HL-60 (cell line): ENCODE data around the gene CABP5.

Experiments
- DNase-seq, 2 experiments: peaks; one replicate each; pipeline ENCODE4 v3.0.0-alpha.2; 2010 to 2020; ENCODE audit warnings: low read depth in 1 of 2, low spot score in 1 of 2
- H3K27ac ChIP-seq: fragments of 250-450 bp; sonication (Bioruptor Pico); replicated peaks from 2 replicates; pipeline ENCODE4 v1.5.1; 2020; ENCODE audit warnings: mild to moderate bottlenecking, moderate library complexity
- H3K27me3 ChIP-seq: fragments of 250-450 bp; sonication (Bioruptor Pico); 2 replicates; pipeline ENCODE4 v1.5.1; 2021; ENCODE audit warnings: mild to moderate bottlenecking, moderate library complexity; ENCODE audit not compliant: insufficient read depth, poor library complexity, severe bottlenecking
- H3K4me3 ChIP-seq: replicated peaks from 2 replicates; pipeline ENCODE4 v1.5.1; 2011; ENCODE audit warnings: mild to moderate bottlenecking, control low read depth, low read length; ENCODE audit not compliant: insufficient read depth
- GABPA ChIP-seq: IDR thresholded peaks from 2 replicates; pipeline ENCODE4 v1.6.1; 2012; ENCODE audit warnings: low read depth
- POLR2AphosphoS5 ChIP-seq: IDR thresholded peaks from 2 replicates; pipeline ENCODE4 v1.6.1; 2012; ENCODE audit warnings: low read depth
- SPI1 ChIP-seq: IDR thresholded peaks from 2 replicates; pipeline ENCODE4 v1.6.1; 2012; ENCODE audit warnings: low read depth, mild to moderate bottlenecking, borderline replicate concordance
- TF ChIP-seq, protein P1 (sequence below): IDR thresholded peaks from one replicate; pipeline ENCODE4 v1.5.1; 2011; ENCODE audit warnings: low read length, control low read depth, inconsistent platforms; ENCODE audit not compliant: insufficient read depth
- TF ChIP-seq, protein P2 (sequence below): IDR thresholded peaks from 2 replicates; pipeline ENCODE4 v1.6.1; 2012; ENCODE audit warnings: low read depth; ENCODE audit not compliant: insufficient replicate concordance

Gene CABP5

DNA sequence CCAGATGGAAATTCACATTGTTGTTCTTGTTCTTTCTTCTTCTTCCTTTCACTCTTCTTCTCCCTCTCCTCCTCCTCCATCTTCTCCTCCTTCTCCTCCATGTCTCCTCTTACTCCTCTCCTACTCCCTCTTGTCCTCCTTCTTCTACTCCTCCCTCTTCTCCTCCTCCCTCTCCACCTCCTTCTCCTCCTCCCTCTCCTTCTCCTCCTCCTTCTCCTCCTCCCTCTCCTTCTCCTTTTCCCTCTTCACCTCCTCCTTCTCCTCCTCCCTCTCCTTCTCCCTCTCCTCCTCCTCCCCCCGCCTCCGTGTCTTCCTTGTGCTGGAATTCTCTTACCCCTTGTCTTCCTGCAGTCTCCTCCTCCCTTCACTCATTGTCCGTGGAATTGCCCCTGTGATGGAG is 18.4 kb downstream of the CABP5 start:
- no peaks in the 10 kb centered on the region for H3K27me3 ChIP-seq

DNA sequence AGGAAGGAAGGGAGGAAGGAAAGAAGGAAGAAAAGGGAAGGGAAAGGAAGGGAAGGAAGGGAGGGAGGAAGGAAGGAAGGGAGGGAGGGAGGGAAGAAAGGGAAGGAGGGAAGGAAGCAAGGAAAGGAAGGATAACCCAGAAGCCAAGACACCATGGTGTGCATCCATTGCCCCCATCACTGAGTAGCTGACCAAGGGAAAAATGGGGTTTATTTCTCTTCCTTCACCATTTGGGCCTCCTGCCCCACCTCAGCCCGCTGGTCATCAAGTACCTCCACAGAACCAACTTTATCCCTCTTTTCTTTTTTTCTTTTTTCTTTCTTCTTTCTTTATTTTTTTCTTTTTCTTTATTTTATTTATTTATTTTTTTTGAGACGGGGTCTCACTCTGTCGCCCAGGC is 20.4 kb downstream of the CABP5 start:
- H3K27me3 ChIP-seq = no peaks in the 10 kb centered on the region

More for the DNA sequence above, 18.4 kb downstream of the CABP5 start:
- Histone ChIP-seq H3K4me3 (no peak overlapping the region), H3K27ac (no peak overlapping the region)
- DNase-seq = no peak
- TF ChIP-seq, protein P1, sequence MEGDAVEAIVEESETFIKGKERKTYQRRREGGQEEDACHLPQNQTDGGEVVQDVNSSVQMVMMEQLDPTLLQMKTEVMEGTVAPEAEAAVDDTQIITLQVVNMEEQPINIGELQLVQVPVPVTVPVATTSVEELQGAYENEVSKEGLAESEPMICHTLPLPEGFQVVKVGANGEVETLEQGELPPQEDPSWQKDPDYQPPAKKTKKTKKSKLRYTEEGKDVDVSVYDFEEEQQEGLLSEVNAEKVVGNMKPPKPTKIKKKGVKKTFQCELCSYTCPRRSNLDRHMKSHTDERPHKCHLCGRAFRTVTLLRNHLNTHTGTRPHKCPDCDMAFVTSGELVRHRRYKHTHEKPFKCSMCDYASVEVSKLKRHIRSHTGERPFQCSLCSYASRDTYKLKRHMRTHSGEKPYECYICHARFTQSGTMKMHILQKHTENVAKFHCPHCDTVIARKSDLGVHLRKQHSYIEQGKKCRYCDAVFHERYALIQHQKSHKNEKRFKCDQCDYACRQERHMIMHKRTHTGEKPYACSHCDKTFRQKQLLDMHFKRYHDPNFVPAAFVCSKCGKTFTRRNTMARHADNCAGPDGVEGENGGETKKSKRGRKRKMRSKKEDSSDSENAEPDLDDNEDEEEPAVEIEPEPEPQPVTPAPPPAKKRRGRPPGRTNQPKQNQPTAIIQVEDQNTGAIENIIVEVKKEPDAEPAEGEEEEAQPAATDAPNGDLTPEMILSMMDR = no peak
- TF ChIP-seq POLR2AphosphoS5 (no peak), SPI1 (no peak), GABPA (no peak)
- TF ChIP-seq, protein P2, sequence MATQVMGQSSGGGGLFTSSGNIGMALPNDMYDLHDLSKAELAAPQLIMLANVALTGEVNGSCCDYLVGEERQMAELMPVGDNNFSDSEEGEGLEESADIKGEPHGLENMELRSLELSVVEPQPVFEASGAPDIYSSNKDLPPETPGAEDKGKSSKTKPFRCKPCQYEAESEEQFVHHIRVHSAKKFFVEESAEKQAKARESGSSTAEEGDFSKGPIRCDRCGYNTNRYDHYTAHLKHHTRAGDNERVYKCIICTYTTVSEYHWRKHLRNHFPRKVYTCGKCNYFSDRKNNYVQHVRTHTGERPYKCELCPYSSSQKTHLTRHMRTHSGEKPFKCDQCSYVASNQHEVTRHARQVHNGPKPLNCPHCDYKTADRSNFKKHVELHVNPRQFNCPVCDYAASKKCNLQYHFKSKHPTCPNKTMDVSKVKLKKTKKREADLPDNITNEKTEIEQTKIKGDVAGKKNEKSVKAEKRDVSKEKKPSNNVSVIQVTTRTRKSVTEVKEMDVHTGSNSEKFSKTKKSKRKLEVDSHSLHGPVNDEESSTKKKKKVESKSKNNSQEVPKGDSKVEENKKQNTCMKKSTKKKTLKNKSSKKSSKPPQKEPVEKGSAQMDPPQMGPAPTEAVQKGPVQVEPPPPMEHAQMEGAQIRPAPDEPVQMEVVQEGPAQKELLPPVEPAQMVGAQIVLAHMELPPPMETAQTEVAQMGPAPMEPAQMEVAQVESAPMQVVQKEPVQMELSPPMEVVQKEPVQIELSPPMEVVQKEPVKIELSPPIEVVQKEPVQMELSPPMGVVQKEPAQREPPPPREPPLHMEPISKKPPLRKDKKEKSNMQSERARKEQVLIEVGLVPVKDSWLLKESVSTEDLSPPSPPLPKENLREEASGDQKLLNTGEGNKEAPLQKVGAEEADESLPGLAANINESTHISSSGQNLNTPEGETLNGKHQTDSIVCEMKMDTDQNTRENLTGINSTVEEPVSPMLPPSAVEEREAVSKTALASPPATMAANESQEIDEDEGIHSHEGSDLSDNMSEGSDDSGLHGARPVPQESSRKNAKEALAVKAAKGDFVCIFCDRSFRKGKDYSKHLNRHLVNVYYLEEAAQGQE = no peak

DNA sequence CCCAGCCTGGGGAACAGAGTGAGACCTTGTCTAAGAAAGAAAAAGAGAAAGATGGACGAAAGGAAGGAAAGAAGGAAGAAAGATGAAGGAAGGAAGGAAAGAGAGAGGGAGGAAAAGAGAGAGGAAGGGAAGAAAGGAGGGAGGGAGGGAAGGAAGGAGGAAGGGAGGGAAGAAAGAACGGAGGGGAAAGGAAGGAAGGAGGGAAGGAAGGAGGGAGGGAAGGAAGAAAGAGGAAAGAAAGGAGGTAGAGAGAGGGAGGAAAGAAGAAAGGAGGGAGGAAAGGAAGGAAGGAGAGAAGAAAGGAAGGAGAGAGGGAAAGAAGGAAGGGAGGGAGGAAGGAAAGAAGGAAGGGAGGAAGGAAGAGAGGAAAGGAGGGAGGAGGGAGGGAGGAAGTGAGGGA is 20.9 kb downstream of the CABP5 start:
- DNase-seq = no peak
- Histone ChIP-seq H3K4me3 (no peak overlapping the region), H3K27me3 (no peaks in the 10 kb centered on the region), H3K27ac (no peak overlapping the region)
- TF ChIP-seq SPI1 (no peak), GABPA (no peak), POLR2AphosphoS5 (no peak)
- TF ChIP-seq, protein P1 = no peak
- TF ChIP-seq, protein P2 = no peak

More for the DNA sequence above, 20.4 kb downstream of the CABP5 start:
- TF ChIP-seq, protein P1 = no peak
- TF ChIP-seq GABPA (no peak), SPI1 (no peak), POLR2AphosphoS5 (no peak)
- TF ChIP-seq, protein P2 = no peak
- Histone ChIP-seq H3K27ac (no peak overlapping the region), H3K4me3 (no peak overlapping the region)
- no peak for DNase-seq
